ENCODE data around the gene EIF4G1. TPM values are rescaled to one million over a fixed set of nuclear protein-coding genes. Genes with fewer than 3 reads are reported as not detected.

Gene EIF4G1
- total and polyA plus RNA-seq, 2 of the 8 experiments (the other 6 are each of a cell fraction or from before 2014, with no cell fraction given): 318 to 473 TPM

GRCh38 chr3:184382326-184383032, 68.1 kb downstream of the EIF4G1 start (continued):
- no peak for TF ChIP-seq RNF2 (IDR thresholded peaks at IDR 0.05; ENCODE audit: borderline replicate concordance, low read depth, low read length, missing control alignments, poor library complexity, severe bottlenecking)
- no peak for TF ChIP-seq KDM4A (IDR thresholded peaks at IDR 0.05; ENCODE audit: low read depth, low read length, severe bottlenecking)
- TF ChIP-seq RFX5 (IDR thresholded peaks at IDR 0.05; ENCODE audit: borderline replicate concordance, low read depth, low read length): no peak
- TF ChIP-seq SP4 (IDR thresholded peaks at IDR 0.05; ENCODE audit: low read length): no peak
- TF ChIP-seq ATF2 (IDR thresholded peaks at IDR 0.05; ENCODE audit: low read length): no peak

All from H1 (cell line).